HCT116 (cell line): ENCODE measurements around the gene SYNE2. TPM values are rescaled to one million over a fixed set of nuclear protein-coding genes. Genes with fewer than 3 reads are reported as not detected.

ENCODE experiments used
- ATAC-seq: fragments of 200-7000 bp; cut with Tn5 transposase; 2 replicates; pipeline ENCODE4 v1.9.1; 2020; ENCODE audit warnings: mild to moderate bottlenecking, moderate library complexity
- BruUV-seq: library from RNA; stranded (reverse); fragments of 400-500 nt; replicated peaks from 2 replicates; lab custom pipeline; 2021; lab: Mats Ljungman, UMichigan
- CTCF ChIA-PET: fragments of 300-600 bp; sonication (Branson Sonifier 250); formaldehyde crosslinking; loops from one replicate; lab custom pipeline; 2021; ENCODE audit warnings: antibody characterized with exemption; lab: Charles Lee
- POLR2A ChIA-PET: fragments of 300-600, 350-600 bp; sonication (Branson Sonifier 250); formaldehyde crosslinking; loops from one replicate; lab custom pipeline; 2021; ENCODE audit warnings: antibody characterized with exemption; lab: Charles Lee
- RAD21 ChIA-PET, 2 experiments: fragments of 300-600 bp; sonication (Branson Sonifier 250); formaldehyde crosslinking; loops; one replicate each; lab custom pipeline; 2023; ENCODE audit warnings: low total read pairs in 2 of 2; ENCODE audit not compliant: uncharacterized antibody in 2 of 2, unreplicated experiment in 2 of 2, low non-redundant PET in 1 of 2; lab: Charles Lee
- DNase-seq: peaks from one replicate; pipeline ENCODE4 v3.0.0-alpha.2; 2010; ENCODE audit warnings: low read depth, low spot score
- H2AFZ ChIP-seq: fragments of 200-600 bp; shearing (Covaris generic), sonication (generic); 2 replicates; pipeline ENCODE4 v1.6.1; 2017; ENCODE audit warnings: low read depth, mixed run types, mixed read lengths, antibody characterized with exemption, low read length; ENCODE audit not compliant: poor library complexity, severe bottlenecking
- H3K27ac ChIP-seq: 2 replicates; pipeline ENCODE4 v1.5.1; 2012; ENCODE audit warnings: low read depth, low read length
- H3K27me3 ChIP-seq: fragments of 200-600 bp; sonication (generic); 2 replicates; pipeline ENCODE4 v1.6.1; 2016; ENCODE audit warnings: mixed run types, low read length, mixed read lengths; ENCODE audit not compliant: insufficient read depth
- H3K36me3 ChIP-seq, 2 experiments: fragments of 200-500 bp in 1 of 2; fragments of 200-600 bp in 1 of 2; sonication (Bioruptor generic) in 1 of 2; sonication (generic) in 1 of 2; 2 replicates each; pipeline versions ENCODE4 v1.5.1 to v1.6.1; 2014 to 2016; ENCODE audit warnings: low read length in 2 of 2, inconsistent platforms in 1 of 2, mixed read lengths in 1 of 2, mixed run types in 1 of 2; ENCODE audit not compliant: insufficient read depth in 2 of 2, control insufficient read depth in 1 of 2
- H3K4me1 ChIP-seq, 2 experiments: fragments of 200-600 bp in 1 of 2; sonication (generic) in 1 of 2; 2 replicates each; pipeline versions ENCODE4 v1.5.1 to v1.6.1; 2012 to 2017; ENCODE audit warnings: low read length in 2 of 2, inconsistent platforms in 1 of 2, mild to moderate bottlenecking in 1 of 2, mixed read lengths in 1 of 2, mixed run types in 1 of 2, moderate library complexity in 1 of 2; ENCODE audit not compliant: insufficient read depth in 2 of 2, control insufficient read depth in 1 of 2
- H3K4me2 ChIP-seq: fragments of 200-600 bp; sonication (generic); 2 replicates; pipeline ENCODE4 v1.6.1; 2017; ENCODE audit warnings: mixed run types, low read length, mixed read lengths
- H3K4me3 ChIP-seq, 2 experiments: fragments of 200-600 bp in 1 of 2; sonication (generic) in 1 of 2; replicated peaks in 1 of 2; 2 replicates each; pipeline ENCODE4 v1.5.1; 2011 to 2016; ENCODE audit warnings: low read length in 2 of 2, control low read depth in 1 of 2, low read depth in 1 of 2, mild to moderate bottlenecking in 1 of 2, mixed read lengths in 1 of 2, mixed run types in 1 of 2
- H3K79me2 ChIP-seq: fragments of 200-600 bp; sonication (generic); 2 replicates; pipeline ENCODE4 v1.6.1; 2017; ENCODE audit warnings: mild to moderate bottlenecking, mixed run types, low read length, moderate library complexity, mixed read lengths; ENCODE audit not compliant: insufficient read depth
- H3K9ac ChIP-seq: fragments of 200-600 bp; sonication (generic); 2 replicates; pipeline ENCODE4 v1.6.1; 2016; ENCODE audit warnings: low read length, mixed read lengths
- H3K9me2 ChIP-seq: fragments of 200-600 bp; sonication (generic), shearing (Covaris generic); 2 replicates; pipeline ENCODE4 v1.6.1; 2017; ENCODE audit warnings: mixed run types, mild to moderate bottlenecking, moderate library complexity; ENCODE audit not compliant: insufficient read depth
- H3K9me3 ChIP-seq, 2 experiments: fragments of 200-500 bp in 1 of 2; fragments of 200-600 bp in 1 of 2; sonication (Bioruptor generic) in 1 of 2; sonication (generic) in 1 of 2; 2 replicates each; pipeline ENCODE4 v1.6.1; 2014 to 2017; ENCODE audit warnings: low read length in 2 of 2, mixed read lengths in 2 of 2, inconsistent platforms in 1 of 2, low read depth in 1 of 2, mild to moderate bottlenecking in 1 of 2, mixed run types in 1 of 2, moderate library complexity in 1 of 2; ENCODE audit not compliant: control insufficient read depth in 1 of 2, insufficient read depth in 1 of 2
- H4K20me1 ChIP-seq: fragments of 200-600 bp; sonication (generic), shearing (Covaris generic); 2 replicates; pipeline ENCODE4 v1.6.1; 2017; ENCODE audit warnings: mixed run types, mild to moderate bottlenecking, moderate library complexity; ENCODE audit not compliant: insufficient read depth
- CBX3 ChIP-seq: IDR thresholded peaks from 2 replicates; pipeline ENCODE4 v1.6.1; 2012; ENCODE audit warnings: low read depth
- CTCF ChIP-seq, 3 experiments: fragments of 200-600 bp in 1 of 3; sonication (generic) in 1 of 3; IDR thresholded peaks in 2 of 3; conservative IDR thresholded peaks in 1 of 3; 2 replicates each; pipeline ENCODE4 v1.5.1; 2012 to 2017; ENCODE audit warnings: low read depth in 2 of 3, low read length in 2 of 3, antibody characterized with exemption in 1 of 3, borderline replicate concordance in 1 of 3, control low read depth in 1 of 3, mild to moderate bottlenecking in 1 of 3, mixed read lengths in 1 of 3, mixed run types in 1 of 3, moderate library complexity in 1 of 3; ENCODE audit not compliant: insufficient read depth in 1 of 3
- ELF1 ChIP-seq: IDR thresholded peaks from 2 replicates; pipeline ENCODE4 v1.6.1; 2012; ENCODE audit warnings: low read depth, borderline replicate concordance
- EZH2 ChIP-seq: fragments of 200-600 bp; sonication (generic); IDR thresholded peaks from 2 replicates; pipeline ENCODE4 v1.6.1; 2017; ENCODE audit warnings: antibody characterized with exemption, mixed run types
- JUND ChIP-seq: IDR thresholded peaks from 2 replicates; pipeline ENCODE4 v1.6.1; 2012
- MAX ChIP-seq: IDR thresholded peaks from 2 replicates; pipeline ENCODE4 v1.6.1; 2012
- POLR2A ChIP-seq: IDR thresholded peaks from 2 replicates; pipeline ENCODE4 v1.7.0; 2011; ENCODE audit warnings: borderline replicate concordance; ENCODE audit not compliant: insufficient read depth, insufficient read length; ENCODE audit errors: extremely low read depth
- POLR2AphosphoS5 ChIP-seq: IDR thresholded peaks from 2 replicates; pipeline ENCODE4 v1.6.1; 2011; ENCODE audit warnings: mild to moderate bottlenecking, low read depth, low read length, moderate library complexity
- SIN3A ChIP-seq: IDR thresholded peaks from 2 replicates; pipeline ENCODE4 v1.6.1; 2012; ENCODE audit warnings: low read depth
- SP1 ChIP-seq: IDR thresholded peaks from 2 replicates; pipeline ENCODE4 v1.6.1; 2012; ENCODE audit warnings: low read depth
- SRF ChIP-seq: IDR thresholded peaks from 2 replicates; pipeline ENCODE4 v1.6.1; 2012; ENCODE audit warnings: low read depth
- ZNF274 ChIP-seq: fragments of 200-500 bp; sonication (Bioruptor generic); IDR thresholded peaks from 2 replicates; pipeline ENCODE4 v1.6.1; 2014; ENCODE audit warnings: mild to moderate bottlenecking, low read depth, low read length, inconsistent platforms
- intact Hi-C: fragments of 100-400 bp; cut with micrococcal nuclease; formaldehyde crosslinking; loops from 2 replicates; pipeline ENCODE4 v1.10.0; 2022
- total RNA-seq: library from RNA; stranded (reverse); gene quantifications from one replicate; pipeline ENCODE4 v1.2.1, GENCODE V29; 2021; ENCODE audit not compliant: unreplicated experiment

Gene SYNE2
- total RNA-seq, 1 experiment from 2014 or later: 28.8 TPM

- Histone ChIP-seq H3K9me3 (no peaks in the 10 kb centered on the region), H3K36me3 (no peaks in the 10 kb centered on the region), H3K4me1 (peaks cover 0 to 3% of the 10 kb centered on the region in 2 experiments; a peak in 1 of 4 replicates), H2AFZ (no peak overlapping the region), H3K9me2 (no peaks in the 10 kb centered on the region), H3K27me3 (no peaks in the 10 kb centered on the region), H3K27ac (no peak overlapping the region), H3K4me2 (no peak overlapping the region), H3K79me2 (no peaks in the 10 kb centered on the region), H3K4me3 (no peak overlapping the region), H3K9ac (no peak overlapping the region), H4K20me1 (no peaks in the 10 kb centered on the region)
- TF ChIP-seq ELF1: no peak
- TF ChIP-seq POLR2AphosphoS5: no peak
- TF ChIP-seq POLR2A: no peak
- no peak for TF ChIP-seq JUND
- no peak for TF ChIP-seq SP1
- TF ChIP-seq SIN3A: no peak
- no peak for TF ChIP-seq CTCF (IDR thresholded peaks at IDR 0.05 in 2 of 3, conservative IDR thresholded peaks at IDR 0.05 in 1 of 3; ENCODE audit: borderline replicate concordance in 1 of 3, insufficient read depth in 1 of 3, low read depth in 2 of 3, low read length in 2 of 3)
- TF ChIP-seq CBX3: no peak
- no peak for TF ChIP-seq SRF
- TF ChIP-seq EZH2: no peak
- no peak for TF ChIP-seq MAX
- no peak for TF ChIP-seq ZNF274
- ATAC-seq: no peak
- ChIA-PET POLR2A (no interaction called here), CTCF (no interaction called here), RAD21 (no interaction called here)
- DNase-seq: no peak
- BruUV-seq: no TSS peak
- intact Hi-C loops: no loop called here
These were observed 345.2 kb downstream of the SYNE2 start for GRCh38 chr14:64197996-64198395.
